MM.1S (cell line): ENCODE data around the gene SH3TC1.

Experiments
- DNase-seq: peaks from one replicate; pipeline ENCODE4 v3.0.0-alpha.2; 2015
- H2AFZ ChIP-seq: fragments of 300-600 bp; sonication (generic); 2 replicates; pipeline ENCODE4 v1.6.0; 2016; ENCODE audit warnings: antibody characterized with exemption, low read length
- H3F3A ChIP-seq: fragments of 300-600 bp; sonication (generic); 2 replicates; pipeline ENCODE4 v1.6.1; 2016; ENCODE audit warnings: mild to moderate bottlenecking, antibody characterized with exemption, low read length, moderate library complexity, mixed read lengths; ENCODE audit not compliant: insufficient read depth
- H3K27ac ChIP-seq: fragments of 300-600 bp; sonication (generic); 2 replicates; pipeline ENCODE4 v1.5.1; 2016; ENCODE audit warnings: mild to moderate bottlenecking, low read length
- H3K27me3 ChIP-seq: fragments of 300-600 bp; sonication (generic); replicated peaks from 2 replicates; pipeline ENCODE4 v1.6.0; 2016; ENCODE audit warnings: low read length; ENCODE audit not compliant: insufficient read depth
- H3K36me3 ChIP-seq: fragments of 300-600 bp; sonication (generic); replicated peaks from 2 replicates; pipeline ENCODE4 v1.6.1; 2016; ENCODE audit warnings: mild to moderate bottlenecking, low read length, mixed read lengths; ENCODE audit not compliant: insufficient read depth
- H3K4me1 ChIP-seq: fragments of 300-600 bp; sonication (generic); 2 replicates; pipeline ENCODE4 v1.6.1; 2016; ENCODE audit warnings: low read length, mixed read lengths
- H3K4me2 ChIP-seq: fragments of 300-600 bp; sonication (generic); 2 replicates; pipeline ENCODE4 v1.6.0; 2016; ENCODE audit warnings: low read depth, low read length
- H3K4me3 ChIP-seq: fragments of 300-600 bp; sonication (generic); 2 replicates; pipeline ENCODE4 v1.5.1; 2016; ENCODE audit warnings: low read length, mixed read lengths
- H3K79me2 ChIP-seq: fragments of 300-600 bp; sonication (generic); 2 replicates; pipeline ENCODE4 v1.6.1; 2016; ENCODE audit warnings: mixed run types, low read length, mixed read lengths
- H3K9ac ChIP-seq: fragments of 300-600 bp; sonication (generic); 2 replicates; pipeline ENCODE4 v1.6.1; 2016; ENCODE audit warnings: low read length, mixed read lengths
- H3K9me2 ChIP-seq: fragments of 300-600 bp; sonication (generic); replicated peaks from 2 replicates; pipeline ENCODE4 v1.6.1; 2016; ENCODE audit warnings: mild to moderate bottlenecking, low read length, mixed read lengths; ENCODE audit not compliant: insufficient read depth
- H3K9me3 ChIP-seq: fragments of 300-600 bp; sonication (generic); replicated peaks from 2 replicates; pipeline ENCODE4 v1.6.1; 2016; ENCODE audit warnings: mild to moderate bottlenecking, low read length, mixed read lengths; ENCODE audit not compliant: insufficient read depth
- H4K20me1 ChIP-seq: fragments of 300-600 bp; sonication (generic); 2 replicates; pipeline ENCODE4 v1.6.1; 2016; ENCODE audit warnings: mild to moderate bottlenecking, low read length, moderate library complexity, mixed read lengths; ENCODE audit not compliant: insufficient read depth
- CTCF ChIP-seq: fragments of 300-600 bp; sonication (generic); IDR thresholded peaks from 2 replicates; pipeline ENCODE4 v1.5.1; 2016; ENCODE audit warnings: antibody characterized with exemption, low read length, mixed read lengths
- EZH2 ChIP-seq: fragments of 300-600 bp; sonication (generic); optimal IDR thresholded peaks from 2 replicates; pipeline ENCODE3; 2017; ENCODE audit warnings: low read depth, mild to moderate bottlenecking, antibody characterized with exemption, low read length, mixed read lengths
- EZH2phosphoT487 ChIP-seq: fragments of 300-600 bp; sonication (generic); IDR thresholded peaks from 2 replicates; pipeline ENCODE4 v1.6.1; 2018; ENCODE audit warnings: antibody characterized with exemption, low read length

SH3TC1 gene

GRCh38 chr4:8262637-8263322 lies 63.7 kb downstream of the SH3TC1 start:
- Histone ChIP-seq H4K20me1 (no peaks in the 10 kb centered on the region), H3K27ac (no peak overlapping the region), H3K27me3 (peaks cover 99% of the 10 kb centered on the region), H3K9me3 (no peaks in the 10 kb centered on the region), H3K4me2 (no peak overlapping the region), H3K9me2 (no peaks in the 10 kb centered on the region), H3K9ac (no peak overlapping the region), H3K4me3 (no peak overlapping the region), H2AFZ (no peak overlapping the region), H3F3A (no peaks in the 10 kb centered on the region), H3K4me1 (no peaks in the 10 kb centered on the region), H3K79me2 (no peaks in the 10 kb centered on the region), H3K36me3 (no peaks in the 10 kb centered on the region)
- TF ChIP-seq EZH2phosphoT487 (no peak), CTCF (no peak), EZH2 (no peak)
- DNase-seq, result no peak

GRCh38 chr4:8263397-8263796 lies 64.3 kb downstream of the SH3TC1 start:
- TF ChIP-seq EZH2 (no peak), EZH2phosphoT487 (no peak), CTCF (no peak)

GRCh38 chr4:8264106-8264505 lies 65.0 kb downstream of the SH3TC1 start:
- no peak overlapping the region for H3K4me3 ChIP-seq
- no peak overlapping the region for H3K9ac ChIP-seq
- H3K4me1 ChIP-seq, result no peaks in the 10 kb centered on the region
- no peak overlapping the region for H3K27ac ChIP-seq
- H4K20me1 ChIP-seq, result no peaks in the 10 kb centered on the region
- no peaks in the 10 kb centered on the region for H3K9me3 ChIP-seq
- no peaks in the 10 kb centered on the region for H3K79me2 ChIP-seq
- no peak overlapping the region for H3K4me2 ChIP-seq
- H3K9me2 ChIP-seq, result no peaks in the 10 kb centered on the region
- no peaks in the 10 kb centered on the region for H3F3A ChIP-seq
- no peak for DNase-seq
- H3K36me3 ChIP-seq, result no peaks in the 10 kb centered on the region
- H3K27me3 ChIP-seq, result peaks cover 99% of the 10 kb centered on the region
- no peak overlapping the region for H2AFZ ChIP-seq
- TF ChIP-seq EZH2 (no peak), CTCF (no peak), EZH2phosphoT487 (no peak)

More at GRCh38 chr4:8263397-8263796, 64.3 kb downstream of the SH3TC1 start:
- no peaks in the 10 kb centered on the region for H4K20me1 ChIP-seq
- H3K9me2 ChIP-seq, result no peaks in the 10 kb centered on the region
- DNase-seq, result no peak
- no peak overlapping the region for H2AFZ ChIP-seq
- no peaks in the 10 kb centered on the region for H3F3A ChIP-seq
- no peaks in the 10 kb centered on the region for H3K4me1 ChIP-seq
- no peak overlapping the region for H3K27ac ChIP-seq
- H3K36me3 ChIP-seq, result no peaks in the 10 kb centered on the region
- no peak overlapping the region for H3K4me2 ChIP-seq
- no peaks in the 10 kb centered on the region for H3K79me2 ChIP-seq
- no peak overlapping the region for H3K4me3 ChIP-seq
- peaks cover 99% of the 10 kb centered on the region for H3K27me3 ChIP-seq
- H3K9ac ChIP-seq, result no peak overlapping the region
- no peaks in the 10 kb centered on the region for H3K9me3 ChIP-seq
